Loucy (cell line): ENCODE data around the gene APLF.
"Not testable (repeated sequence)": the region's sequence is repeated elsewhere in the genome, so short reads cannot be mapped to it uniquely, and the experiment has no call there.

Experiments
- CTCF ChIP-seq: fragments of 200-600 bp; sonication (generic); conservative IDR thresholded peaks from 2 replicates; pipeline ENCODE4 v1.5.1; 2014; ENCODE audit warnings: mild to moderate bottlenecking, antibody characterized with exemption, low read length
- EZH2phosphoT487 ChIP-seq: fragments of 200-600 bp; IDR thresholded peaks from 2 replicates; pipeline ENCODE4 v1.6.1; 2018; ENCODE audit warnings: antibody characterized with exemption, mild to moderate bottlenecking, moderate library complexity, borderline replicate concordance

- TF ChIP-seq CTCF, EZH2phosphoT487: not testable (repeated sequence)
Measured at GRCh38 chr2:68488605-68489004, 21.2 kb downstream of the APLF start.
